Bronchial epithelial cell (primary cell): ENCODE results near the gene PLEKHH1. TPM values are rescaled to one million over a fixed set of nuclear protein-coding genes. Genes with fewer than 3 reads are reported as not detected.
A peak's percentile ranks its signal among the peaks of the same experiment; 100 is the strongest.

Source experiments
- DNase-seq: peaks from one replicate; pipeline ENCODE4 v3.0.0-alpha.2; 2010; ENCODE audit warnings: low read depth
- FAIRE-seq: peaks from 2 replicates; lab custom pipeline; 2011; peaks lifted over from hg19 to GRCh38; lab: Jason Lieb, UNC
- H3K27me3 ChIP-seq: 2 replicates; pipeline ENCODE4 v1.5.1; 2011; ENCODE audit warnings: low read length; ENCODE audit not compliant: control insufficient read depth, insufficient read depth
- H3K36me3 ChIP-seq: 2 replicates; pipeline ENCODE4 v1.5.1; 2011; ENCODE audit warnings: low read length; ENCODE audit not compliant: control insufficient read depth, insufficient read depth
- H3K4me3 ChIP-seq: 2 replicates; pipeline ENCODE4 v1.5.1; 2011; ENCODE audit warnings: mild to moderate bottlenecking, low read depth, low read length, control low read depth
- CTCF ChIP-seq: IDR thresholded peaks from 2 replicates; pipeline ENCODE4 v1.5.1; 2011; ENCODE audit warnings: mild to moderate bottlenecking, moderate library complexity, low read length, control low read depth, inconsistent platforms; ENCODE audit not compliant: insufficient read depth, severe bottlenecking
- total RNA-seq: library from RNA; depleted of rRNA; stranded (reverse); fragments of >200 nt; gene quantifications from 2 replicates; pipeline ENCODE4 v1.2.1, GENCODE V29; 2014

The PLEKHH1 gene
- total RNA-seq, 1 donor from 2014 or later = 4.7 TPM

- FAIRE-seq (no peak), DNase-seq (no peak)
- no peaks in the 10 kb centered on the region for H3K27me3 ChIP-seq
- H3K36me3 ChIP-seq = no peaks in the 10 kb centered on the region
- TF ChIP-seq CTCF = no peak
- no peak overlapping the region for H3K4me3 ChIP-seq
Measured at GRCh38 chr14:67559639-67560038, 26.5 kb downstream of the PLEKHH1 start.

GRCh38 chr14:67562025-67562775 is 29.1 kb downstream of the PLEKHH1 start:
- DNase-seq (no peak), FAIRE-seq (peak; percentile 7)
- Histone ChIP-seq H3K27me3 (no peaks in the 10 kb centered on the region), H3K4me3 (no peak overlapping the region), H3K36me3 (no peaks in the 10 kb centered on the region)
- TF ChIP-seq CTCF = no peak

GRCh38 chr14:67562776-67563150 is 29.7 kb downstream of the PLEKHH1 start:
- no peak overlapping the region for H3K4me3 ChIP-seq
- H3K27me3 ChIP-seq = no peaks in the 10 kb centered on the region
- DNase-seq = no peak
- no peak for TF ChIP-seq CTCF
- no peaks in the 10 kb centered on the region for H3K36me3 ChIP-seq
- no peak for FAIRE-seq

GRCh38 chr14:67564236-67564635 is 31.1 kb downstream of the PLEKHH1 start:
- DNase-seq (no peak), FAIRE-seq (no peak)
- Histone ChIP-seq H3K27me3 (no peaks in the 10 kb centered on the region), H3K36me3 (no peaks in the 10 kb centered on the region), H3K4me3 (no peak overlapping the region)
- no peak for TF ChIP-seq CTCF

- TF ChIP-seq CTCF = no peak
- Histone ChIP-seq H3K36me3 (no peaks in the 10 kb centered on the region), H3K4me3 (no peak overlapping the region), H3K27me3 (no peaks in the 10 kb centered on the region)
- DNase-seq (peak; percentile 18), FAIRE-seq (no peak)
Measured at GRCh38 chr14:67566908-67567307, 33.8 kb downstream of the PLEKHH1 start.

- H3K4me3 ChIP-seq = no peak overlapping the region
- DNase-seq (peak; percentile 70), FAIRE-seq (no peak)
- no peaks in the 10 kb centered on the region for H3K36me3 ChIP-seq
- no peaks in the 10 kb centered on the region for H3K27me3 ChIP-seq
- no peak for TF ChIP-seq CTCF
Measured at GRCh38 chr14:67567654-67568053, 34.6 kb downstream of the PLEKHH1 start.
